HepG2 (cell line): ENCODE measurements around the gene PROCR. TPM values are rescaled to one million over a fixed set of nuclear protein-coding genes. Genes with fewer than 3 reads are reported as not detected.
A peak's percentile ranks its signal among the peaks of the same experiment; 100 is the strongest.

Source experiments
- ARNT ChIP-seq: fragments of 450-650 bp; IDR thresholded peaks from 2 replicates; pipeline ENCODE4 v1.6.1; 2017
- ATM ChIP-seq: fragments of 450-650 bp; IDR thresholded peaks from 2 replicates; pipeline ENCODE4 v1.7.1; 2017; ENCODE audit warnings: mild to moderate bottlenecking, borderline replicate concordance
- FLYWCH1 ChIP-seq: sonication (generic); formaldehyde crosslinking; IDR thresholded peaks from 2 replicates; pipeline ENCODE4 v1.8.1; 2023; ENCODE audit warnings: mild to moderate bottlenecking, missing genetic modification reagents
- HNRNPK ChIP-seq: fragments of 200-400 bp; formaldehyde crosslinking; IDR thresholded peaks from 2 replicates; pipeline ENCODE4 v1.6.1; 2018; ENCODE audit warnings: low read length, low read depth, moderate library complexity, mild to moderate bottlenecking; ENCODE audit not compliant: poor library complexity, severe bottlenecking
- MEF2D ChIP-seq: sonication (generic); formaldehyde crosslinking; IDR thresholded peaks from 2 replicates; pipeline ENCODE4 v1.5.1; 2020; ENCODE audit warnings: mild to moderate bottlenecking, missing genetic modification reagents
- MXD4 ChIP-seq: IDR thresholded peaks from 2 replicates; pipeline ENCODE4 v1.6.1; 2016; ENCODE audit warnings: mild to moderate bottlenecking, missing biosample characterization, missing genetic modification reagents
- NRL ChIP-seq: sonication (generic); formaldehyde crosslinking; IDR thresholded peaks from 2 replicates; pipeline ENCODE4 v1.5.0; 2020; ENCODE audit warnings: missing genetic modification reagents, mild to moderate bottlenecking, moderate library complexity, borderline replicate concordance
- SMAD9 ChIP-seq: sonication (generic); formaldehyde crosslinking; IDR thresholded peaks from 2 replicates; pipeline ENCODE4 v1.5.1; 2020; ENCODE audit warnings: mild to moderate bottlenecking, missing genetic modification reagents
- ZBTB8A ChIP-seq: sonication (generic); formaldehyde crosslinking; IDR thresholded peaks from 2 replicates; pipeline ENCODE4 v1.4.0; 2020; ENCODE audit warnings: mild to moderate bottlenecking, low read depth, missing genetic modification reagents, borderline replicate concordance
- ZNF776 ChIP-seq: sonication (generic); formaldehyde crosslinking; IDR thresholded peaks from 2 replicates; pipeline ENCODE4 v1.4.0; 2020; ENCODE audit warnings: mild to moderate bottlenecking, missing genetic modification reagents
- polyA plus RNA-seq, 8 experiments: library from polyadenylated mRNA; depleted of rRNA in 3 of 8; stranded (reverse) in 7 of 8; unstranded in 1 of 8; fragments of >200 nt; fragmentation: Illumina TruSeq in 4 of 8; extraction: Trizol in 4 of 8; gene quantifications; 2 replicates each; pipeline versions ENCODE4 v1.2.1 to v1.2.3, GENCODE V29; 2011 to 2016; ENCODE audit warnings: low read depth in 4 of 8, missing spikeins in 1 of 8, mixed read lengths in 1 of 8; ENCODE audit not compliant: insufficient read depth in 1 of 8
- total RNA-seq, 5 experiments: library from RNA; depleted of rRNA; stranded (reverse); fragments of >200 nt; fragmentation: Illumina TruSeq; extraction: Trizol; gene quantifications; 2 replicates each; pipeline ENCODE4 v1.2.3, GENCODE V29; 2016; ENCODE audit warnings: low read depth in 1 of 5
- TF ChIP-seq, protein P1 (sequence below): sonication (generic); formaldehyde crosslinking; conservative IDR thresholded peaks from 2 replicates; pipeline ENCODE4 v1.4.0; 2020; ENCODE audit warnings: missing genetic modification reagents
- TF ChIP-seq, protein P2 (sequence below), 2 experiments: sonication (generic) in 1 of 2; formaldehyde crosslinking in 1 of 2; IDR thresholded peaks; 2 replicates each; pipeline versions ENCODE4 v1.6.1 to v1.9.0; 2014 to 2022; ENCODE audit warnings: antibody characterized with exemption in 1 of 2, borderline replicate concordance in 1 of 2, inconsistent platforms in 1 of 2, low read depth in 1 of 2, missing genetic modification reagents in 1 of 2

The PROCR gene
- total and polyA plus RNA-seq, 2 of the 13 experiments (the other 11 are each of a cell fraction or from before 2014, with no cell fraction given): 1.4 to 1.7 TPM

DNA sequence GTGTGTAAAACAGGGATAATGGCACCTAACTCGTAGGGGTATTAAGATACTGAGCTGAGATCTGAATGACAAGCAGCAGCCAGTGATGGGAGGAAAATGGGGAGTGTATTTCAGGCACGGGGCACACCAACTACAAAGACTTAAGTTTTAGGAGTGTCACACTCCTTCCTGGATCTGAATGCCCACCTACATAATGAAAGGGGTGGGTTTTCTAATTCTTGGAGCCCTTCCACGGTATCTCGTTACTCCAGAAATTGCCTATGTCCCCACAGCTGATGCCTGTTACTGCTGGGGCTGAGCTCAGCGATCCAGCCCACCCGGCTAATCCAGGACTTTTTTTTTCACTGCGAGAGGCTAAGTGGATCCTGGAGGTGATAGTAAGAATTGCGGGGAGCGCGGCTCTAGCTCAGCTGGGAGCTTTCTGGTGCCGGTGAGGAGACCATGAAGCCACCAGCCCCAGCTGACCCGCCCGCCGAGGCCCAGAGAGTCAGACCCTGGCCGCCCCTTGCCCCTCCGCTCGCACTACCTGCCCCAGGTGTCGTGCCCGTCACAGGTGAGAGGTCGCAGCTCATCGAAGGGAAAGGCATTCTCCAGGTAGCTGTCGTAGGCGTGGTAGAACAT is 25.5 kb upstream of the PROCR start (continued):
- TF ChIP-seq, protein P1, sequence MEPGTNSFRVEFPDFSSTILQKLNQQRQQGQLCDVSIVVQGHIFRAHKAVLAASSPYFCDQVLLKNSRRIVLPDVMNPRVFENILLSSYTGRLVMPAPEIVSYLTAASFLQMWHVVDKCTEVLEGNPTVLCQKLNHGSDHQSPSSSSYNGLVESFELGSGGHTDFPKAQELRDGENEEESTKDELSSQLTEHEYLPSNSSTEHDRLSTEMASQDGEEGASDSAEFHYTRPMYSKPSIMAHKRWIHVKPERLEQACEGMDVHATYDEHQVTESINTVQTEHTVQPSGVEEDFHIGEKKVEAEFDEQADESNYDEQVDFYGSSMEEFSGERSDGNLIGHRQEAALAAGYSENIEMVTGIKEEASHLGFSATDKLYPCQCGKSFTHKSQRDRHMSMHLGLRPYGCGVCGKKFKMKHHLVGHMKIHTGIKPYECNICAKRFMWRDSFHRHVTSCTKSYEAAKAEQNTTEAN (CRISPR knock-in tag): no peak
- TF ChIP-seq ZNF776 (no peak), HNRNPK (no peak), ARNT (no peak), FLYWCH1 (CRISPR knock-in tag) (no peak), MEF2D (CRISPR knock-in tag) (no peak), ZBTB8A (CRISPR knock-in tag) (no peak), SMAD9 (CRISPR knock-in tag) (peak; percentile 67; the same call in 1 of the 2 replicates), NRL (CRISPR knock-in tag) (no peak), ATM (no peak), MXD4 (CRISPR knock-in tag) (no peak)
- TF ChIP-seq, protein P2, sequence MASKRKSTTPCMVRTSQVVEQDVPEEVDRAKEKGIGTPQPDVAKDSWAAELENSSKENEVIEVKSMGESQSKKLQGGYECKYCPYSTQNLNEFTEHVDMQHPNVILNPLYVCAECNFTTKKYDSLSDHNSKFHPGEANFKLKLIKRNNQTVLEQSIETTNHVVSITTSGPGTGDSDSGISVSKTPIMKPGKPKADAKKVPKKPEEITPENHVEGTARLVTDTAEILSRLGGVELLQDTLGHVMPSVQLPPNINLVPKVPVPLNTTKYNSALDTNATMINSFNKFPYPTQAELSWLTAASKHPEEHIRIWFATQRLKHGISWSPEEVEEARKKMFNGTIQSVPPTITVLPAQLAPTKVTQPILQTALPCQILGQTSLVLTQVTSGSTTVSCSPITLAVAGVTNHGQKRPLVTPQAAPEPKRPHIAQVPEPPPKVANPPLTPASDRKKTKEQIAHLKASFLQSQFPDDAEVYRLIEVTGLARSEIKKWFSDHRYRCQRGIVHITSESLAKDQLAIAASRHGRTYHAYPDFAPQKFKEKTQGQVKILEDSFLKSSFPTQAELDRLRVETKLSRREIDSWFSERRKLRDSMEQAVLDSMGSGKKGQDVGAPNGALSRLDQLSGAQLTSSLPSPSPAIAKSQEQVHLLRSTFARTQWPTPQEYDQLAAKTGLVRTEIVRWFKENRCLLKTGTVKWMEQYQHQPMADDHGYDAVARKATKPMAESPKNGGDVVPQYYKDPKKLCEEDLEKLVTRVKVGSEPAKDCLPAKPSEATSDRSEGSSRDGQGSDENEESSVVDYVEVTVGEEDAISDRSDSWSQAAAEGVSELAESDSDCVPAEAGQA (IDR thresholded peaks at IDR 0.05; ENCODE audit: low read depth): no peak
- TF ChIP-seq, protein P2 (CRISPR knock-in tag; IDR thresholded peaks at IDR 0.05; ENCODE audit: borderline replicate concordance): no peak
- TF ChIP-seq, all 625 proteins: peak for 51
